Occipital lobe (tissue), 2 donors: ENCODE data around the gene WDHD1. TPM values are rescaled to one million over a fixed set of nuclear protein-coding genes. Genes with fewer than 3 reads are reported as not detected.
A peak's percentile ranks its signal among the peaks of the same experiment; 100 is the strongest.
"Not testable (repeated sequence)": the region's sequence is repeated elsewhere in the genome, so short reads cannot be mapped to it uniquely, and the experiment has no call there.

Experiments
- DNase-seq: peaks from one replicate; lab custom pipeline; 2025; lab: John Stamatoyannopoulos, UW
- total RNA-seq: library from RNA; depleted of rRNA; stranded (reverse); fragments of >200 nt; gene quantifications from one replicate; pipeline ENCODE4 v1.2.3, GENCODE V29; 2014

Gene WDHD1, protein sequence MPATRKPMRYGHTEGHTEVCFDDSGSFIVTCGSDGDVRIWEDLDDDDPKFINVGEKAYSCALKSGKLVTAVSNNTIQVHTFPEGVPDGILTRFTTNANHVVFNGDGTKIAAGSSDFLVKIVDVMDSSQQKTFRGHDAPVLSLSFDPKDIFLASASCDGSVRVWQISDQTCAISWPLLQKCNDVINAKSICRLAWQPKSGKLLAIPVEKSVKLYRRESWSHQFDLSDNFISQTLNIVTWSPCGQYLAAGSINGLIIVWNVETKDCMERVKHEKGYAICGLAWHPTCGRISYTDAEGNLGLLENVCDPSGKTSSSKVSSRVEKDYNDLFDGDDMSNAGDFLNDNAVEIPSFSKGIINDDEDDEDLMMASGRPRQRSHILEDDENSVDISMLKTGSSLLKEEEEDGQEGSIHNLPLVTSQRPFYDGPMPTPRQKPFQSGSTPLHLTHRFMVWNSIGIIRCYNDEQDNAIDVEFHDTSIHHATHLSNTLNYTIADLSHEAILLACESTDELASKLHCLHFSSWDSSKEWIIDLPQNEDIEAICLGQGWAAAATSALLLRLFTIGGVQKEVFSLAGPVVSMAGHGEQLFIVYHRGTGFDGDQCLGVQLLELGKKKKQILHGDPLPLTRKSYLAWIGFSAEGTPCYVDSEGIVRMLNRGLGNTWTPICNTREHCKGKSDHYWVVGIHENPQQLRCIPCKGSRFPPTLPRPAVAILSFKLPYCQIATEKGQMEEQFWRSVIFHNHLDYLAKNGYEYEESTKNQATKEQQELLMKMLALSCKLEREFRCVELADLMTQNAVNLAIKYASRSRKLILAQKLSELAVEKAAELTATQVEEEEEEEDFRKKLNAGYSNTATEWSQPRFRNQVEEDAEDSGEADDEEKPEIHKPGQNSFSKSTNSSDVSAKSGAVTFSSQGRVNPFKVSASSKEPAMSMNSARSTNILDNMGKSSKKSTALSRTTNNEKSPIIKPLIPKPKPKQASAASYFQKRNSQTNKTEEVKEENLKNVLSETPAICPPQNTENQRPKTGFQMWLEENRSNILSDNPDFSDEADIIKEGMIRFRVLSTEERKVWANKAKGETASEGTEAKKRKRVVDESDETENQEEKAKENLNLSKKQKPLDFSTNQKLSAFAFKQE
- 9.0 TPM for total RNA-seq

- DNase-seq: peak; percentile 93
These were observed at the start of gene WDHD1, which contains the start of gene SOCS4 for GRCh38 chr14:55026793-55027561. Gene WDHD1 (minus strand): TSS chr14:55027099. CDS start chr14:55026787, 312 bp downstream. Gene SOCS4 (plus strand): TSS chr14:55027236. CDS start chr14:55043042, 15,806 bp downstream.

DNA sequence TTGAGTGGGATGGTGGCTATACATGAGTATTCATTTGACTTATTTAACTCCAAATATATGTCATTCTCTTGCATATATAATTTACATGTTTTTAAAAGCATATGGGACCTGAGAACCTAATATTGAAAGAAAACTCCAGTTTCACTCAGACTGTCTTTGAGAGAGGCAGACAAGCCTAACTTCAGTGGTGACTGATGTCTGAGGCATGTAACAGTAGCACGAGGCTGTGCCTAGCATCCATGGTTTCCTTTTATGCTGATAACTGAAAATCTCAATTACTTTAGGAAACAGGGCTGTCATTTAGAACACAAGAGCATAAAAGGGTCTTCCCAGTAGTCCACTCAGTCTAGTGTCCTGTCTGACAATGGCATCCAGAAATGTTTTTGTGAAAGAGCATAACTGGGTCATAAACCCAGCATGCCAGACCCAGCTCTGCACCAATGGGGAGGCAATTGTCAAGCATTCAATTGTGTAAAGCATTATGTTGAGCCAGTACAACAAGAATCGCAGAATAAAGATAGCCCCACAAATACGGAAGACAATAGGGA, 48.8 kb upstream of the WDHD1 start:
- no peak for DNase-seq

GRCh38 chr14:55074662-55075061, 47.8 kb upstream of the WDHD1 start:
- DNase-seq: no peak

DNA sequence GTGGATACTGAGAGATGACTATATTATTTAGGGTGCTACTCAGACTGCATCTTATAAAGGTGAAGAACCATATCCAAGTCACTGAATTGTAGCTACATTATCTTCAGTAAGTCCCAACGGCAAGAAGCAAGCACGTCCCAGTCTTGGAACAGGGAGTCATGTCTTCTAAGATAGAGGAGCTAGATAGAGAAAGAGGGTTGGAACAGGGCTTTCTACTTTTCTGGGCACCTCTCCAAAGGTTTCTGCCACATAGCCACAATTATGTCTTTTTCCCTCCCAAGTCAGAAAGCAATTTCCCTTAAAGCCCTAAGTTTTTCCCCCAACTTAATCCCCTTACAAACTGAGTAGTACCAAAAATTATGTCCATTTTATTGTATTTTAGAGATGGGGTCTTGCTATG, 47.0 kb upstream of the WDHD1 start:
- DNase-seq: no peak

GRCh38 chr14:55071870-55072640, 45.2 kb upstream of the WDHD1 start:
- peak; percentile 68 for DNase-seq

- DNase-seq: no peak
These were observed 44.1 kb upstream of the WDHD1 start for GRCh38 chr14:55070981-55071411.

GRCh38 chr14:55066223-55066622, 39.3 kb upstream of the WDHD1 start:
- no peak for DNase-seq

GRCh38 chr14:55065411-55065810, 38.5 kb upstream of the WDHD1 start:
- no peak for DNase-seq

DNA sequence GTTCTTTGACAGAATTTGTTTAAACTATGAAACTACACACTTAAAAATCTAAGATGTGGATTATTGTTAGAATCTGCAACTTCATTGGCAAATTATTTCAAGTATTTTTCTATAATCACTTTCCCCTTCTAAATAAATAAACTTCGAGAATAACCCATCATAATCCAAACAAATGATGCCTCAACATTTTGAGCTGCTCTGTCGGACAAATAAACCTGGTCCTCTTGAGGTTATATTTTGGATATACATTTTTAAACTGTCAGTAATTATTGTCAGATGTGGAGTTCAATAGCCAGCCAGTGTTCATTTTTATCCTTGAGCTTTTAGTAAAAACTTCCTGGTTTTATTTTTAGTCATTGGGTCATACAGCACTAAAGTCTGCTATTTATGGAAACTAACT, 38.0 kb upstream of the WDHD1 start:
- not testable (repeated sequence) for DNase-seq

GRCh38 chr14:55062517-55063351, 35.8 kb upstream of the WDHD1 start:
- DNase-seq: no peak

- DNase-seq: no peak
These were observed 32.4 kb upstream of the WDHD1 start for GRCh38 chr14:55059333-55059732.

- DNase-seq: no peak
These were observed 31.0 kb upstream of the WDHD1 start for GRCh38 chr14:55057919-55058318.

DNA sequence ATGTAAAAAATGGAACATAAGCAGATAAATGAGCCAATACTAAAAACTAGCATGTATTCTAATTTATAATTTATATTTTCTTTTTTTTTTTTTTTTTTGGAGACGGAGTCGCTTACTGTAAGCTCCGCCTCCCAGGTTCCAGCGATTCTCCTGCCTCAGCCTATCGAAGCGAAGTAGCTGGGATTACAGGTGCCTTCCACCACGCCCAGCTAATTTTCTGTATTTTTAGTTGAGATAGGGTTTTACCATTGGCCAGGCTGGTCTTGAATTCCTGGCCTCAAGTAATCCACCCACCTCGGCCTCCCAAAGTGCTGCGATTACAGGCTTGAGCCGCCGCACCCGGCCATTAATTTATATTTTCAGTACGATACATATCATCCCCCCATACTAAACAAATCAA, 27.2 kb upstream of the WDHD1 start:
- no peak for DNase-seq

GRCh38 chr14:55053500-55053899, 26.6 kb upstream of the WDHD1 start:
- DNase-seq: no peak

DNA sequence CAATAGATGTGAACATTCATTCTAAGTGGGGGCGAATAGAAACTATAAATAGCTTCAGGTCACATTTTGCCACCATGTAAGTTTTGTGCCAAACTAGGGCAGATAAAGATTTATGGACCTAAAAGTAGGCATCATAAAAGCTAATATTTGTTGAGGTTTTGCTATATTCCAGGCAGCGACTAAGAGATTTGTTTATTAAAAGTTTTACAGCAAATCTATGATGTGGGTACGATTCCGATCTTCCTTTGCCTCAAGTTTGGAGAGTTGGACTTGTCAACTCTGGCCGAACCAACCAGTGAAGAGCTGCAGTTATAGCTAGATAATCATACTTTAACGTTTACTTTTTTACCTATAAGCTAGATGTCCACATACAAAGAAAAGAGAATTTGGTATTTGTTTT, 26.1 kb upstream of the WDHD1 start:
- DNase-seq: no peak

DNA sequence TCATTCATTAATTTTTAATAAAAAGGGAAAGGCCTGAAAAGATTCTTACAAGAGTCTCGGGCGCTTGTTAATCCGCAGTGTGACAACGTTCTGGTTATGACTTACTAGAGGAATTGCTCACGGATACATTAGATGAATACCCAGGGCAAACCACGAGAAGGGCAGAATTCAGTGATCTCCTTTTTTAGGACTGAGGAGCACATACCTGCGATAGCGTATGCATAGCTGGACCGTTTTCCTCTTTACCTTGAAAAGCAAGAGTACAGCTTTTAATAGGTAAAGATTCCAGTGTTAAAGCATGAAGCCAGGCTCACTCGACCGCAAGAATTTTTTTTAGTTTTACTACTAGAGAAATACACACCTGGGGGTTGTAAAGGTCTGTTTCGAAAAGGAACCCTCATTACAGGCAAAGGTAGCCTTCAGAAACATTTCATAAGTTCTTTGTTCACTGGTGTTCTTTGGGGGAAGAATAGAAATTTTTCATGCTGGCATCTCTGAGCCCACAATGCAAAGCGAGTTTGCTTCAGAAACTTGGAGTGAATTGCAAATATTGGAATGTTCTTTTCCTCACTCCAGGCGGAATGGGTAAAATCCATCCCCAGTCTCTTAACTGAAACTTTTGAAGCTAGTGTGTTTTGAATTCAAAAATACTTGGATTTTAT, 25.5 kb upstream of the WDHD1 start:
- DNase-seq: no peak

GRCh38 chr14:55051423-55052268, 24.7 kb upstream of the WDHD1 start, which contains the start of gene MAPK1IP1L:
Gene MAPK1IP1L (plus strand): TSS chr14:55051647. CDS start chr14:55061684, 10,037 bp downstream.
- DNase-seq: peak; percentile 87

- no peak for DNase-seq
These were observed 24.2 kb upstream of the WDHD1 start for GRCh38 chr14:55051165-55051422.
